HG03135 (cell line): Measurements from ENCODE around the gene SKIDA1.

Experiments
- ATAC-seq: cut with Tn5 transposase; IDR thresholded peaks from one replicate; pipeline ENCODE4 v1.9.1; 2021; ENCODE audit warnings: mild to moderate bottlenecking, moderate library complexity; ENCODE audit not compliant: unreplicated experiment

The SKIDA1 gene

GRCh38 chr10:21487416-21488180 lies 37.9 kb downstream of the SKIDA1 start:
- no peak for ATAC-seq

- ATAC-seq: no peak
Measured at GRCh38 chr10:21482821-21483220, 42.7 kb downstream of the SKIDA1 start.

GRCh38 chr10:21481407-21481806 lies 44.1 kb downstream of the SKIDA1 start:
- no peak for ATAC-seq

- no peak for ATAC-seq
Measured at GRCh38 chr10:21479570-21480315, 45.7 kb downstream of the SKIDA1 start.

- no peak for ATAC-seq
Measured at GRCh38 chr10:21475393-21475792, 50.1 kb downstream of the SKIDA1 start.

- no peak for ATAC-seq
Measured at GRCh38 chr10:21473541-21473940, 51.9 kb downstream of the SKIDA1 start.

GRCh38 chr10:21473135-21473534 lies 52.3 kb downstream of the SKIDA1 start:
- ATAC-seq: no peak

GRCh38 chr10:21468086-21468485 lies 57.4 kb downstream of the SKIDA1 start:
- no peak for ATAC-seq

- ATAC-seq: no peak
Measured at GRCh38 chr10:21467633-21468032, 57.8 kb downstream of the SKIDA1 start.

- ATAC-seq: no peak
Measured at GRCh38 chr10:21464134-21464533, 61.3 kb downstream of the SKIDA1 start.
